Measurements from ENCODE around the gene GTF3C2. TPM values are rescaled to one million over a fixed set of nuclear protein-coding genes. Genes with fewer than 3 reads are reported as not detected.

Gene GTF3C2
- total and polyA plus RNA-seq, 2 of the 13 experiments (the other 11 are each of a cell fraction or from before 2014, with no cell fraction given) = 77.5 to 130 TPM

DNA sequence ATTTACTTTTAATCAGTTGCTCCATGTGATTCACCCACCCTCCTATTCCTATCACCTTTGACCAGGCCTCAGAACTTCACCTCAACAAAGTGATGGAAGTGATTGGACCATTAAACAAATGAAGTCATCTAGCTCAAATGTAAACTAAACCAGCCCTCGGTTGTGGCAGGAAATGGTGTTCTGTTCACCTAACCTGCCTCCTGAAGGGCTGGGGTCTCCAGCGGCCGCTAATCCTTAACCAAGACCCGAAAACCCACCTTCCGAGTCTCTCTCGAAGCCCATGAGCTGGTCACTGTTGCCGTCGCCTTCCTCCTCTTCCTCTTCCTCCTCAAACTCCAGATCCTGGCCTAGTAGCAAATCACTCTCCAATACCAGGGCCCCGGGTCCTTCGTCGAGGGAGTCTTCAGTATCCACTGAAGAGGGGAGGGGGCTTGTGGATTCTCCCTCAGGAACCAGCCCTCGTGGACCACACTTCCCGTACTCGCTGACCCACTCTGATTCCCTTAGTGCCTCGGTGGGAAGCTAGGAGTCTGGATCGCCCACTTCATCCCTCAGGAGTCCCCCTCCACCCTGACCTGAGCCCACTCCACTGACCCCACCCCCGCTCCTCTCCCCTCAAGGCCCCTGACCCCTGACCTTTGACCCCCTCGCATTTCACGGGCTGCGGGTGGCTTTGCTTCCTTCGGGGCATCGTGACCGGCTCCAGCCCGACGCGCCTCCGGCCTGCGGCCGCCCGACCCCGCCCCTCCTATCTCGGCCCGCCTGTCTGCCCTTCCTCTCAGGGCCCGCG, 23.5 kb upstream of the GTF3C2 start (continued):
- TF ChIP-seq, protein P1, sequence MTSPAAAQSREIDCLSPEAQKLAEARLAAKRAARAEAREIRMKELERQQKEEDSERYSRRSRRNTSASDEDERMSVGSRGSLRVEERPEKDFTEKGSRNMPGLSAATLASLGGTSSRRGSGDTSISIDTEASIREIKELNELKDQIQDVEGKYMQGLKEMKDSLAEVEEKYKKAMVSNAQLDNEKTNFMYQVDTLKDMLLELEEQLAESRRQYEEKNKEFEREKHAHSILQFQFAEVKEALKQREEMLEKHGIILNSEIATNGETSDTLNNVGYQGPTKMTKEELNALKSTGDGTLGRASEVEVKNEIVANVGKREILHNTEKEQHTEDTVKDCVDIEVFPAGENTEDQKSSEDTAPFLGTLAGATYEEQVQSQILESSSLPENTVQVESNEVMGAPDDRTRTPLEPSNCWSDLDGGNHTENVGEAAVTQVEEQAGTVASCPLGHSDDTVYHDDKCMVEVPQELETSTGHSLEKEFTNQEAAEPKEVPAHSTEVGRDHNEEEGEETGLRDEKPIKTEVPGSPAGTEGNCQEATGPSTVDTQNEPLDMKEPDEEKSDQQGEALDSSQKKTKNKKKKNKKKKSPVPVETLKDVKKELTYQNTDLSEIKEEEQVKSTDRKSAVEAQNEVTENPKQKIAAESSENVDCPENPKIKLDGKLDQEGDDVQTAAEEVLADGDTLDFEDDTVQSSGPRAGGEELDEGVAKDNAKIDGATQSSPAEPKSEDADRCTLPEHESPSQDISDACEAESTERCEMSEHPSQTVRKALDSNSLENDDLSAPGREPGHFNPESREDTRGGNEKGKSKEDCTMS (CRISPR knock-in tag; conservative IDR thresholded peaks at IDR 0.05) = no peak
- TF ChIP-seq ZBTB7A (CRISPR knock-in tag; IDR thresholded peaks at IDR 0.05) = 0 out of 2 replicates have a peak, but pooled peaks have one; percentile 24
- no peak for TF ChIP-seq ZNF180 (CRISPR knock-in tag; IDR thresholded peaks at IDR 0.05; ENCODE audit: borderline replicate concordance, low read depth)
- no peak for TF ChIP-seq KLF9 (CRISPR knock-in tag; IDR thresholded peaks at IDR 0.05; ENCODE audit: low read depth)
- TF ChIP-seq, protein P2, sequence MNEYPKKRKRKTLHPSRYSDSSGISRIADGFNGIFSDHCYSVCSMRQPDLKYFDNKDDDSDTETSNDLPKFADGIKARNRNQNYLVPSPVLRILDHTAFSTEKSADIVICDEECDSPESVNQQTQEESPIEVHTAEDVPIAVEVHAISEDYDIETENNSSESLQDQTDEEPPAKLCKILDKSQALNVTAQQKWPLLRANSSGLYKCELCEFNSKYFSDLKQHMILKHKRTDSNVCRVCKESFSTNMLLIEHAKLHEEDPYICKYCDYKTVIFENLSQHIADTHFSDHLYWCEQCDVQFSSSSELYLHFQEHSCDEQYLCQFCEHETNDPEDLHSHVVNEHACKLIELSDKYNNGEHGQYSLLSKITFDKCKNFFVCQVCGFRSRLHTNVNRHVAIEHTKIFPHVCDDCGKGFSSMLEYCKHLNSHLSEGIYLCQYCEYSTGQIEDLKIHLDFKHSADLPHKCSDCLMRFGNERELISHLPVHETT (CRISPR knock-in tag; conservative IDR thresholded peaks at IDR 0.05) = no peak
- TF ChIP-seq, protein P3, sequence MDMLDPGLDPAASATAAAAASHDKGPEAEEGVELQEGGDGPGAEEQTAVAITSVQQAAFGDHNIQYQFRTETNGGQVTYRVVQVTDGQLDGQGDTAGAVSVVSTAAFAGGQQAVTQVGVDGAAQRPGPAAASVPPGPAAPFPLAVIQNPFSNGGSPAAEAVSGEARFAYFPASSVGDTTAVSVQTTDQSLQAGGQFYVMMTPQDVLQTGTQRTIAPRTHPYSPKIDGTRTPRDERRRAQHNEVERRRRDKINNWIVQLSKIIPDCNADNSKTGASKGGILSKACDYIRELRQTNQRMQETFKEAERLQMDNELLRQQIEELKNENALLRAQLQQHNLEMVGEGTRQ (IDR thresholded peaks at IDR 0.05; ENCODE audit: low read depth, low read length) = no peak
- TF ChIP-seq, protein P3 (CRISPR knock-in tag; IDR thresholded peaks at IDR 0.05; ENCODE audit: borderline replicate concordance) = no peak
- peak; percentile 90 for TF ChIP-seq ARID3A (IDR thresholded peaks at IDR 0.05; ENCODE audit: low read depth, low read length)
- 0 out of 2 replicates have a peak, but pooled peaks have one; percentile 3 for TF ChIP-seq ESRRA (CRISPR knock-in tag; IDR thresholded peaks at IDR 0.05; ENCODE audit: low read depth)
- TF ChIP-seq MNT (IDR thresholded peaks at IDR 0.05) = no peak
- no peak; the same call in 1 of the 2 replicates for TF ChIP-seq KDM5A (IDR thresholded peaks at IDR 0.05; ENCODE audit: borderline replicate concordance, low read length)
- no peak for TF ChIP-seq TP53 (CRISPR knock-in tag; conservative IDR thresholded peaks at IDR 0.05)
- peak; percentile 49; the same call in 1 of the 2 replicates for TF ChIP-seq YEATS2 (CRISPR knock-in tag; IDR thresholded peaks at IDR 0.05; ENCODE audit: borderline replicate concordance)
- no peak for TF ChIP-seq ZFYVE20 (CRISPR knock-in tag; IDR thresholded peaks at IDR 0.05; ENCODE audit: borderline replicate concordance, low read depth)
